GM18505 (cell line): ENCODE results near the gene TANGO6.

ENCODE experiments used
- ATAC-seq: cut with Tn5 transposase; IDR thresholded peaks from one replicate; pipeline ENCODE4 v1.9.1; 2021; ENCODE audit not compliant: unreplicated experiment
- POLR2A ChIP-seq: IDR thresholded peaks from 4 replicates; pipeline ENCODE4 v1.6.1; 2011; ENCODE audit warnings: borderline replicate concordance; ENCODE audit not compliant: insufficient read depth, insufficient read length; ENCODE audit errors: extremely low read depth

Gene TANGO6

DNA sequence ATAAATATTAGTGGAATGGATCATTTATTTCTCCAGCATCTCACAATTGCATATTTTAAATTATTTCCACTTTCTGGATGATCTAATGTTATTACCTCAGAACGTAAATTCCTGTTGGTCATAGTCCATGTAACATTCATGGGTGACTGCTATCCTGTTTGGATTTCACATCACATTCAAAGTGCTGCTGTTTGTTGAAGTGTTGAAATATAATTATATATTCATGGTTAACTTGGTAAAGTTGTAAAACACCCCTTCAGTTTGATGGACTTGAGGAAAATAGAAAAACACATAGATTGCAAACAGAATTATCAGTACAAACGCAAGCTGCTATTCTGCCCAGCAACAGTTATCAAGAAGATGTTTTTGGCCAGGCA lies 59.6 kb downstream of the TANGO6 start:
- TF ChIP-seq POLR2A: no peak
- no peak for ATAC-seq

DNA sequence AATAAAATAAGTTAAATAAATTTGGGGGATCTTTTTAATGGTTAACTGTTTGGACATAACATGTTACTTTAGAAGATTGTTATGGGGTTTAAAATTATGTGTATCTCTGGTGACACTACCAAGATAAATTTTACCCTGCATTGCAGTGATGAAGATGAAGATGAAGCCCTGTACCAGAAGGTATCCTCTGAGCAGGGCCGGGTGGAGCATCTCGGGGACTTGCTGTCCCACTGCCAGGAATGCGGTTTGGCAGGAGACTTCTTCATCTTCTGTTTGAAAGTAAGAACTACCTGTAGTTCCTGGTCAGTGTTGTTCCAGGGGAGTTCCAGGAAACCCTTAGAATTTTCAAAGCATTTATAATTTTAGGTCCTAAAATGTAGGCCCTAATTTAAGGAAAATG lies 64.0 kb downstream of the TANGO6 start:
- no peak for TF ChIP-seq POLR2A
- ATAC-seq: no peak

DNA sequence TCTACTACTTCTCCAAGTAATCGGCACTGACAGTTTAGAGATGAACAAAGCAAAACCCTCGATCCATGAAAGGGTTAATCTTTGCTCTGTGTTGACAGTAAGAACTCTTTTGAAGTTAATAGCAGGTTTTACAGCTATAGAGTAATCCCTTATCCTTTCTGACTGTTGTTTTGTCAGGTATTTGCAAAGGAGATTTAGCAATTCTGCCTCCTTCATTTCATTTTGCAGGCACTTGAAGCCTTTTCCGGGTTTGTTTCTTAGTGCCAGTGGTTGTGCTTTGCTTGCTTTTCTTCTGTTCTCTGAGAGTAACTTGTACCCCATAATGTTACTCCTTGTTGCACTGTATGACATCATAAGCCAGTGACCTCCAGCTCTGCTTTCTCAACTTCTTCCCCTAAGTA lies 64.5 kb downstream of the TANGO6 start:
- no peak for ATAC-seq
- TF ChIP-seq POLR2A: no peak

DNA sequence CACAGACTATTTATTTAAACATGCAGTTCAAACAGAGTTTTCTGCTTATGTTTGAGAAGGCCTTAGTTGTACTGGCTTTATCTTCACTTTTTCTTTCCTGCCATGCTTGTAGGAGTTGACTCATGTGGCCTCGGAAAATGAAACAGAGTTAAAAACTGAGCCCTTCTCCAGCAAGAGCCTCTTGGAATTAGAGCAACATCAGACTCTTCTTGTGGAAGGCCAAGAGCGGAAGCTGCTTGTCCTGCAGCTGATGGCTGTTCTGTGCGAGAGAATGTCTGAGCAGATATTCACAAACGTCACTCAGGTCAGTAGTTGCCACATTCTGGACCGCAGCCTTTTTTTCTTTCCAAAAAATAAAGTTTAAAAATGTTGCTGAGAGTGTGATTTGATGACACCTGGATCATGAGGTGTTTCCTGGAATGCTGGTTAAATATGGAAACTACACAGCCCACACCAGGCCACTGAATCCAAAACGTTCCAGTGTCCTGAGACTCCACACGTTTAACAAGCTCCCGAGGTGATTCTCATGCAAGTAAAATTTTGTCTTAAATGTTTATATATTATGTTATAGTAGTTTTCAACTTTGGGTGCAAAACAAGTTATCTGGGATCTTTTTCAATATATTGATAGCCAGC lies 65.9 kb downstream of the TANGO6 start:
- no peak for ATAC-seq
- no peak for TF ChIP-seq POLR2A

DNA sequence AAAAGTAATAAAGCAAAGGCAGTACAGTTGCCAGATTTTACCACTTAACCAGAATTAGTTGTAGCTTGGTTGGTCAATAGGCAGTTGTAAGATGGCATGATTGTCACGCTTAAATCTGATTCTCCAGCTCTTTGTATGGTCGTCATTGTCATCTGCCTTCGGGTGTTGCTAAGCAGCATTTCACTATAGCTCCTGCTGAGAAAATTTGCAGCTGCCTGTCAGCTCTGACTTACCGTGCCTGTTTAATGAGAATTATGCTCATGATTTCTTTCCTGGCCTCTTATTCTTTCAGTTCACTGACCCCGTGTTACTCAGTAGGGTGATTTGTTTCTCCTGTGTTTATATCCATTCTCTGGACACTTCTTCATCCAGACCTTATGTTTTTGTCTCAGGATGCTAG lies 66.7 kb downstream of the TANGO6 start:
- ATAC-seq: no peak
- TF ChIP-seq POLR2A: no peak

DNA sequence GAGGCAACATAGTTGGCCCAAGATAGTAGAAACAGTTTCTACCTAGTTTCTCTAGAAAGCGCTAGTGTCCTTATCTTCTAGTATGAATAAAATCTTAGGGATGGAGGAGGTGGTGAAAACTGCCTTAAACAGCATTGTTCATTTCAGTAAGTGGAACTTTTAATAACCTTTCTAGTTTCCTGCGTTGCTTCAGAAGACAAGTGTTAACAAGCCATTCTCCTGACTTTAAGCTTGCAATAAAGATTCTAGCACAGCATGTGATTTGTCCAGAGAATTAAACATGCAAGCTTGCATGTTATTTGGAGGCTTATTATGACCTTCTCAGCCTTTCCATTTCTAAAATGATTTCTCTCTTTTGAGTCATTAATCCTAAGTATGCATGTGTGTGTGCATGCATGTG lies 72.3 kb downstream of the TANGO6 start:
- ATAC-seq: no peak
- TF ChIP-seq POLR2A: no peak

DNA sequence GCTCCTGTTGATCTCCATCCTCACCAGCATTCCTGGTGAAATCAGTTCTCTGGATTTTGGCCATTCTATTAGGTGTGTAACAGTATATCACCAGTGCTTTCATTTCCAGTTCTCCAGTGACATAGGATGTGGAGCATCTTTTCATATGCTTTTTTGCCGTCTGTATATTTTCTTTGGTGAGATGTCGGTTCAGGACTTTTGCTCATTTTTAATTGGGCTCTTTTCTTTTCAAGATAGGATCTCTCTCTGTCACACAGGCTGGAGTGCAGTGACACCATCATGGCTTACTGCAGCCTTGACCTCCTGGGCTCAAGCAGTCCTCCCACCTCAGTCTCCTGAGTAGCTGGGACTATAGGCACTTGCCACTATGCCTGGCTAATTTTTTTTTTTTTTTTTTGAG lies 74.2 kb downstream of the TANGO6 start:
- TF ChIP-seq POLR2A: no peak
- no peak for ATAC-seq

DNA sequence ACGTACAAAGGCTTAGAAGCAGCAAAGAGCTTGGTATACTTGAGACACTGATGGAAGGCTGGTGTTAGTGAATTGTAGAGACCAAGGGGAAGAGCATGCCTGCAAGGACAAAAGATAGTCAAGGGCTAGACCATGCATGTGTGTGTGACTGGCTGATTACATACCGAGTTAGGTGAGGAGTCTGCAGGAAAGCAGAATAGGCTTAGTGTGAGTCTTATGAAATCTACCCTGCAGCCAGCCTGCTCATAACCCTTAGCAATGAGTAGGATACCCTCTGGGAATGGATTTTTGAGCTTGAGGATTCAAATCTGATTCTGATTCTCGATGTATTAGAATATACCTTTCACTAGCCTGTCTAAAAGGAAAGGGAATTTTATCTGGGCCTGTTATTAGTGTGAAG lies 77.0 kb downstream of the TANGO6 start:
- no peak for TF ChIP-seq POLR2A
- no peak for ATAC-seq

DNA sequence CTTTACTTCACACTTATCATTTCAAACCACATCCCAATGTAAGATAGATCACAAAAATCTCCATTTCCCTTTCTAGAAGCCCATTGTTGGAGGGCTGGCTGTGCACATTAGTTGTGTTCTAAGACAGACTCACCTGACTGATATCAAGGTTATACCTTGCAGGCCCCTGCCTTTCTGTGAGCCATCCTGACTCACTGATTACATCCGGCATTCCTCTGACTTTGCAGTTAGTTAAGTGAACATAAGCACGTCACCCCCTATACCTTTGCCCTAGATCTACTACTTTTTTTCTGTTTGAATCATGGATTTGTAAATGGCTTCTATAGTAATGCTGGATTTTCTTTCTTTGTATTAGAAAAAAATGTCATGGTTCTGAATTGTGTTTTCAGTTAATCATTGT lies 78.3 kb downstream of the TANGO6 start:
- no peak for ATAC-seq
- no peak for TF ChIP-seq POLR2A

DNA sequence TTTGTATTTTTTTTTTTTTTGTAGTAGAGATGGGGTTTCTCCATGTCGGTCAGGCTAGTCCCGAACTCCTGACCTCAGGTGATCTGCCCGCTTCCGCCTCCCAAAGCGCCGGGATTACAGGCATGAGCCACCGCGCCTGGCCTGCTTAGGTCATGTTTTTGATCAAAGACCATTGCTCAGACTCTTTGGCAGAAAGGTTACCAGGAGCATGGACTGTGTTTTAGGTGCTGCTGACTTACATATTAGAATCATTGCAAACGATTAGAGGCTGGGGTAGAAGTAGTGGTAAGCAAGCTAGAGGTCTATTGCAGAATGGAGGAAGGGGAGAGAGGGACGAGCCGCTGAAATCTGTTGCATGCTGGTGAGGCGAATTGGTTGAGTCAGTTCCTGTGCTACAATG lies 79.8 kb downstream of the TANGO6 start:
- TF ChIP-seq POLR2A: no peak

DNA sequence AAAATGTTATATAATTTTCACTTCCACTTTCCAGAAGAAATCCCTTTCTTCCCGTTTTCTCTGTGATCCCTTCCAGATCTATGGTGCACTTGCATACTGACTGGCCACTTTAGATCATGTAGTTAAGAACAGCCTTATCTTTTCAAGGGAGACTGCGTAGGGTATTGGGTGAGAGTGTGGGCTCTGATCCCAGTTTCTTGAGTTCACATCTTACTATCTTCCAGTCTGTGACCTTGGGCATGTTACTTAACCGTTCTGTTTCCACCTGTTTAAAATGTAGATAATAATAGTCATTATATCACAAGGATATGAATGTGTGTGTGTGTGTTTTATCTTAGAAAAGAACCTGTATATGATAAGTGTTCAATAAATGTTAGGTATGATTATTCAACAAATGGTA lies 83.7 kb downstream of the TANGO6 start:
- no peak for ATAC-seq
- no peak for TF ChIP-seq POLR2A

More for the DNA sequence above, 79.8 kb downstream of the TANGO6 start:
- ATAC-seq: no peak

DNA sequence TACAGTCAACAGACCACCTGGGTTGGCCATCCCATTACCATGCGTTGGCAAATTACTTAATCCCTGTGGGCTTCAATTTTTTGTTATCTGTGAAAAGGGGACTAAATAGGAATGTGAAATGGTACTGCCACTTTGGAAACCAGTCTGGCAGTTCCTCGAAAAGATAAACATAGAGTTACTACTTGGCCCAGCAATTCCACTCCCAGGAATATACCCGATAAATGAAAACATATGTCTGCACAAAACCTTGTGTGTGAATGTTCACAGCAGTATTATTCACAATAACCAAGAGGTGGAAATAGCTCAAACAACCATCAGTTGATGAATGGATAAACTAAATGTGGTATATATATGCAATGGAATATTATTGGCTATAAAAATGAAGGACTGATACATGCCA lies 87.9 kb downstream of the TANGO6 start:
- ATAC-seq: no peak
- no peak for TF ChIP-seq POLR2A

DNA sequence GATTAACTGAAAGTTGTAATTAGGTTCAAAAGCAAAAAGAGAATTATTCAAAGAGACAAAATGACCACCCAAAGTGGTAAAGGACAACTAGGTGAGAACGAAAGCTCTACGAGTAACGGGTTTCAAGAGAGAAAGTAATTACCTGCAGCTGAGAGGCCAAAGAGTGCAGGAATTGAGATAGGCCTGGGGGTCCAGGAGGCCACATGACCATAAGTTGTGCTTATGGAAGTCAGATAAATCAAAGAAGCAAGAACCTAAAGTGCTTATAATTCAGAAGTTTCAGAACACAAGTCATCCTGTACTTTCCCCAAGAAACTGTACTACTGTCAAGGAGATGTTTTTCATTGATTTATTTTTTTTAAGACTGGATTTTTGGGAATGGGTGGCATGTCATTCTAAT lies 91.1 kb downstream of the TANGO6 start:
- no peak for ATAC-seq
- no peak for TF ChIP-seq POLR2A

DNA sequence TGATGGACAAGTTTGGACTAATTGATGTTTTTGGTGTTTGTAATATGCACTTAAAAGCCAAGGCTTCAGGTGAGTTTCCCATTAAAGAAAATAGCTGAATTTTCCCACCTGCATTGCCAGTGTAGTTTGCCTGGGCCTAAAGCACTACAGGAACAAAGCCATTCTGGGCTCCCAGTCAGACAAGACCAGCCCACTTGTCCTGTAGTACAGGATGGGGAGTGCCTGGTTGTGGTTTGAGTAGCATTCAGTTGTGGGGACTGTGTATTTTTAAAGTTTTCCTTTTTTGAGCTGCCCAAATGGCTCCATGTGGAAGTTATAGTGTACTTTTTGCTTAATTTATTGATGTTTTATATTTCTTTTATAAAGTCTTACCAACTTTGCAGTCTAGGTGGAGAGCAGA lies 91.7 kb downstream of the TANGO6 start:
- ATAC-seq: no peak
- no peak for TF ChIP-seq POLR2A
